ENCODE measurements around the gene GIPC3. TPM values are rescaled to one million over a fixed set of nuclear protein-coding genes. Genes with fewer than 3 reads are reported as not detected.
"Not testable (repeated sequence)": the region's sequence is repeated elsewhere in the genome, so short reads cannot be mapped to it uniquely, and the experiment has no call there.

Gene GIPC3
- total RNA-seq, 1 experiment from 2014 or later = 0.25 TPM

DNA sequence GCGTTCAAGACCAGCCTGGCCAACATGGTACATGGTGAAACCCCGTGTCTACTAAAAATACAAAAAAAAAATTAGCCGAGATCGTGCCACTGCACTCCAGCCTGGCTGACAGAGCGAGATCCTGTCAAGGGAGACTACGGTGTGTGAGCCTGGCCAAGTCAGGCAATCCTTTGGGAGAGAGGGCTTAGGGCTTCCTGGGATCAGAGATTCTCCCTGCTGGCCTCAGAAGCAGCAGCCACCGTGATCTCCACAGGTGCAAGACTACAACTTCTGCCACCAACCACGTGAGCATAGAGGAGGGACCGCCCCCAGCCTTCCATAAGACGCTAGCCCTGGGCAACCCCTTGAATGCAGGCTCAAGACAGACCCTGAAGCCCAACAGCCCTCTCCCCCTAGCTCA, 35.5 kb upstream of the GIPC3 start:
- DNase-seq (ENCODE audit: extremely low read depth, low read depth) = no peak

DNA sequence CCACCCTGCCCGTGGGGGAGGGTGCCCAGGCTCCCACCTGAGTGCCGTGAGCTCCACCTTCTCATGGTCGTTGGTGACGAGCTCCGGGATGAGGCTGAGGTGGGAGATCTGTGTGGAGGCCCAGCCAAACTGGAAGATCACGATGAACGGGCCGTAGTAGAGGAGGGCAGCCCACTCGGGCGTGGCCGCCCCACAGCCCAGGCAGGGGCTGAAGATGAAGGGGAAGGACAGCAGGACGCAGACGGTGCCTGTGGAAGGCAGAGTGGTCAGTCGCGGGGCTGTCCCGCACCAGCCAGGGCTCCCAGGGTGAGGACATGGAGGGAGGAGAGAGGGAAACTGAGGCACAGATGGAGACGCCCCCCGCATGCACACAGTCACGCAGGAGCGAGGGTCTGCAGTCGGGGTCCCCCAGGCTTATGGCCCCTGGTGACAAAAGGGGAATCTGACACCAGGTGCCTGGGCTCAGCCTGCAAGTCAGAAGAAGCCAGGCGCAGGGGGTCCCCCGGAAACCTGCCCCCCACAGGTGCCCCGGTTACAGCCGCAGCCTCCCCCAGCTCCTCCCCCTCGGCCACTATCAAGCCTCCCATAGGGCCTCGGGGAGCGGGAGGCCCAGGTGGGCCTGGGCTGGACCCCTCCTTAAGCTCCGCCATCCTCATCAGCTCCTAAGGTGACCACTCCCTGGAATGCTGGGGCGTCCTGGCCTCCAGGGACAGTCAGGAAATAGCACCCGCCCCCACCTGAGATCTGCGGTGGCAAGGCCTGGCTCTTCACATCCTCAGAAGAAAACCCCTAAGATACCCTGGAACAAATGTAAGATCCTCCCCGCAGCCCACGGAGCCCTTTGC, 34.1 kb upstream of the GIPC3 start:
- no peak for DNase-seq (ENCODE audit: extremely low read depth, low read depth)

DNA sequence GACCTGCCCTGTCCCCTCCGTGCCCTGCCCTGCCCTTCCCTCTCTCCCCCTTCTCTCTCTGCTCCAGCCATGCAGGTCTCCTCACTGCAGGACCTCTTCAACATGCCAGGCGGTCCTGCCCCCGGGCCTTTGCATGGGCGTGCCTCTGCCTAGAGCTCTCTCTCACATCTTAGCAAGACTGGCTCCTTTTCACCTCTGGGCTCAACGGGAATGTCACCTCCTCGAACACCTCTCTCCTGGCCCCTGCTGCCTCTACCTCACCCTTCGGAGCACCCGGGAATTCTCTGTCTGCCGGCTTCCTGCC, 33.5 kb upstream of the GIPC3 start:
- DNase-seq (ENCODE audit: extremely low read depth, low read depth) = no peak

DNA sequence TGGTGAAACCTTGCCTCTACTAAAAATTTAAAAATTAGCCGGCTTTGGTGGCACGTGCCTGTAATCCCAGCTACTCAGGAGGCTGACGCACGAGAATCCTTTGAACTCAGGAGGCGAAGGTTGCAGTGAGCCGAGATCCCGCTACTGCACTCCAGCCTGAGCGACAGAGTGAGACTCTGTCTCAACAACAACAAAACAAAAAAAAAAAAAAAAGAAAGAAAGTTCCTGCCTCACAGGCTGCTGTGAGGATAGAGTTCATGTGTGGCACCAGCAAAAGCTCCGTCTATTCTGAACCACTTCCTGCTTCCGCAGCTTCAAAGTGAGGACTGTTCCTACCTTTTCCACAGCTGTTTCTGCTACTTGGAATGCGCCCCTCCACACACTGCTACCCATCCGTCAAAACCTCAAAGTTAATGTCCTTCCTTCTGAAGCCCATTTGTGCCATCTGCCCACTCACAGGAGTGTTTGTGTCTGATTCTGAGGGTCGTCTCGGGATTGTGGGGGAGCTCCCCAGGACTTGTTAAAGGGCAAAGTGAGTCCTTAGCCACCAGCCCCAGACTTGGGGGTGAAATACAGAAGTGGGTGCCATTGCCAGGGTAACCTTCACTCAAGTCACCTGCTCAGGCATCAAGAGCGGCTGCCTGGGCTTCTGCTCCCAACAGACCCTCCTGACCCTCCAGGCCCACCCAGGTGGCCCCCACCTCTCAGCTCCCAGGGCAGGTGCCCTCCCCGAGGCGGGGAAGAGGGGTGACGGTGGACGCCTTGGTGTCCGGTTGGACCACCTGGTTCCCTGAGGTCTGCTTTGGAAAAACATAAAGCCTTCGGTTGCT, 30.8 kb upstream of the GIPC3 start:
- no peak for DNase-seq (ENCODE audit: extremely low read depth, low read depth)

DNA sequence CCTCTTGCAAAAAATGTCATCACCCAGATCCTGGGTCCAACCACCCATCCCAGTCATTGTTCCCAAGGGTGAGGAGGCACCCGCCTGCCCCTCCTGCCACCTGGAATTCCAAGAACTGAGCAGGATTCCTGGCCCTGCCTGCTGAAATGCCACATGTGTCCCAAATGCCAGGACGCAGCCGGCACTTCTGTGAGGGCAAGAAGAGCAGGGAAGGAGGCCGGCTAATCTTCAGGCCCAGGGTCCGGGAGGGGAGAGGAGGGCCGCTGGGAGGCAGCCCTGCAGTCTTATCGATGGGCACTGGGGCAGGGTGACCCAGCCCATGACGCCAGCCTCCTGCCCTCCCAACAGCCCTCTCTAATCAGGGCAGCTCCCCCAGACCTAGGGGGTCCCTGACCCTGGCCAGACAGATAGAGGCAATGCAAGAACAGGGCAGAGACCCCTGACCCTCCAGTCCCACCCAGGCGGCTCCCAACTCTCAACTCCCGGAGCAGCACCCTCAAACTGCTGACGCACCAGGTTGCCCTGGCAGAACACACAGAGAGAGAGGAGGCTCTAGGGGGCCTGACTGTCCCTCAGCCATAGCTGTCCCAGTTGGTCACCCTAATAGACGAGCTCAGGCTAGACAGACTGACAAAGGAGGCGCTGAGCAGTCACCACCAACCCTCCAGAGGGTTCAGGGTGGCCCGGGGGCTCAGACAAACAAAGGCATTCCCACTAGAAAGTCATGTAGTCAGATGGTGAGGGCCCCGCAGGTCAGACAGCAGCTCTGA, 29.4 kb upstream of the GIPC3 start:
- no peak for DNase-seq (ENCODE audit: extremely low read depth, low read depth)

DNA sequence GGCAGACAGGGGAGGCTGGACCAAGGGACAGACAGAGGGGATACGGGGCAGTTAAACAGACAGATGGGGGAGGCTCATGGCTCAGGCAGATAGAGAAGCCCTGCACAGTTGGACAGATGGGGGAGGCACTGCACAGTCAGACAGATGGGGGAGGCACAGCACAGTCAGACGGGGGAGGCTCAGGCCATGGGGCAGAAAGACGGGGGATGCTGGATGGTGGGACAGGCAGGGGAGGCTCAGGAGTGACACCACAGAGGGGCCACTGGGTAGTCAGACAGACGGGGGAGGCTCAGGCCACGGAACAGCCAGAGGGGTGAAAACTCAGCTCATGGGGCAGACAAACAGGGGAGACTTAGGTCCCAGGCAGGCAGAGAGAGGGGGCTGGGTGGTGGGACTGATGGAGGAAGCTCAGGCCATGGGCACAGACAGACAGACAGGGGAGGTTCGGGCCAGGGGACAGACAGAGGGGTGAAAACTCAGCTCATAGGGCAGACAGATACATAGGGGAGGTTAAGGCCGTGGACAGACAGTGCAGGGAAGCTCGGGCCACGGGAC, 28.8 kb upstream of the GIPC3 start:
- DNase-seq (ENCODE audit: extremely low read depth, low read depth) = no peak

DNA sequence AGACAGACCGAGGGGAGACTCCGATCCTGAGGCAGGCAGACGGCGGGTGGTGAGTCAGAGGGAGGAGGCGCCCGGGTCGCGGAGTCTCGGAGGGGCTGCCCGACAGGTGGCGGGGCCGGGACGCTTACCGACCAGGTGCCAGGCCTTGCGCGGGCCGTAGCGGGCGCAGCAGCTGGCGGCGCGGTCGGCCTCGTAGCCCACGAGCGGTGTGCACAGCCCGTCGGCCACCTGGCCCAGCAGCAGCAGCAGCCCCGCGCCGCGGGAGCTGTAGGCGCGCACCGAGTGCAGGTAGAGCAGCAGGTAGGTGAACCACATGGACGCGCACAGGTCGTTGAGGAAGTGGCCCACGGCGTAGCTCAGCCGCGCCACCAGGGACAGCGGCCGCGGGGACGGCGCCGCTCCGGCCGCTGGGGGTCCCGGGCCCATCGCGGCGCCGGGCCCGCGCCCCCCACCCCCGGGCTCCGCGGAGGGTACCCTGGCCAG, 28.3 kb upstream of the GIPC3 start:
- no peak for DNase-seq (ENCODE audit: extremely low read depth, low read depth)

DNA sequence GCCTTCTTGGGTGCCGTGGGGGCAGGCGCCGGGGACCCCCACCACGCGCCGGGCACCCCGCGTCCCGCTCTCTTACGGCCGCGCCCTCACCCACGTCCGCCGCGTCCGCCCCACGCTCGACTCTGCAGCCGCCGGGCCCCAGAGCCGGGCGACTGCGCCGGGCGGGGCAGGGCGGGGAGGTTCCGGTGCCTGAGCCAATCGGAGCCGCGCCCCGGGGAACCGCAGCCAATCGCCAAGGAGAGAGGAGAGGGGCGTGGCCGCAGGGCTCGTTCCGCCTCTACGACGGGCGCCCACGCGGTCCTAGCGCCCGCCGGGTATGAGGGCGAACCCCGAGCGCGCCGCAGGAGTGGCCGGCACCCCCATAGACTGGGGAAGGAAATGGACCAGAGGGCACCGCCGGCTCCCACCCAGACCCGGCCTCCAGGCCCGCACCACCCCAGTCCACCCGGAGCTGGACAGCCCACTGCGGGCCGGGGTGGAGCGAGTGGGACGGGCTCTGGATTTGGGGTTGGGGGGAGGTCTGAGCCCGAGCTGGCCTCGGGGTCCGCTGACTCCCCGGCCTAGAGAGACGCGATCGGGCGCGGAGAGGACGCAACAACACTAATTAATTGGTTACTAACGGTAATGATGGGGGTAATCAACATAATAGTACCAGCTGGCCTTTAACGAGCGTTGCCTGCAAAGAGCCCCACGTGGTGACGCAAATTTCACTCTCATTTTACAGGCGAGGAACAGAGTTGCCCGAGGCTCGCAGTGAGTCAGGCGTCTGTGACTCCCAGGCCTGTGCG, 27.6 kb upstream of the GIPC3 start, which contains the start of gene MFSD12:
Gene MFSD12 (minus strand): TSS at position 126 of the 788 bp plus-strand sequence. CDS start 183 bp downstream, outside the sequence.
- DNase-seq (ENCODE audit: extremely low read depth, low read depth) = peak; percentile 88

DNA sequence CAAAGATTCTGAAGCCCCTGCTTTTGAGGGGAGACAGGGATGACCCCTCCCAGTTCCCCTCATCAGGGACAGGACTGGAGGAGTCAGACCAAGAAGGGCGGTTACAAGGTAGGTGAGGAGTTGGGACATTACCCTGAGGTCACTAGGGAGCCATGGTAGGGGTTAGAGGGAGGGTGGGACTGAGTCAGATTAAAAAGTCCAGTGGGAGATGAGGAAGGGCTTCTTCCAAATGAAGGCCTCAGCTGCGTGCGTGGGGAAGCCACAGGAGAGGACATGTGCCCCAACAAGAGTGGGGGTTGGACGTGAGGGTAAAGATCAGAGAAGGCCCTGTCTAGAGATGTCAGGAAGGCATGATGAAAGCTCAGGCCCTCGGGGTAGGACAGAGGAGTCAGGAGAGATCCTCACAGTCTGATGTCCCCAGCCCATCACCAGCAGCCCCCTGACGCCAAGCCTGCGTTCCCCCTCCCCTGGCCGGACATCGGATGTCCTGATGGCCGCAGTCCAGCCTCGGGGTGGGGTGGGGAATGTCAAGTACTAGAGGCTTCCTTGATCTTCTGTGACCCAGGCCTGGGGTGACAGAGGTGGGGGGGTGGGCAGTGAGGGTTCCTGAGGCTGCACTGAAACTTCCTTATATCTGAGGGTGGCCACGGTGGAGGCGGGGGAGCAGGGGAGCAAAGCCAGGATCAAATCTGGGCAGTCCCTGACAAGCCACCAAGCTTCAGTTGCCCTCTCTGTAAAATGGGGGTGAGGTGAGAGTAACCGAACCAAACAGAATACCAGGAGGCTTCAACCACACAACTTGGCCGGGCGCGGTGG, 21.4 kb upstream of the GIPC3 start:
- DNase-seq (ENCODE audit: extremely low read depth, low read depth) = no peak

DNA sequence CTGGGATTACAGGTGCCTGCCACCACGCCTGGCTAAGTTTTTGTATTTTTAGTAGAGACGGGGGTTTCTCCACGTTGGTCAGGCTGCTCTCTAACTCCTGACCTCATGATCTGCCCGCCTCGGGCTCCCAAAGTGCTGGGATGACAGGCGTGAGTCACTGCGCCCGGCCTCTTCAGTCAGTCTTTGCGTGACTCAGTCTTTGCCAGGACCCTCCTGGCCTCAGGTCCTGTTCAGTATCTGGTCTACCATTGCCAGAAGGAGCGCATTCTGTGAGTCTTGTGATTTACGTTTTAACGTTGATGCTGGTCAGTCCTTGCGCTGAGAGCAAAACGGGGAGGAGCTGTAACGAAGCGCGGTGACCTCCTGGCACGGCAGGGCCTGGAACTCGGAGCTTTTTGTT, 20.1 kb upstream of the GIPC3 start:
- peak; percentile 68 for DNase-seq (ENCODE audit: extremely low read depth, low read depth)

DNA sequence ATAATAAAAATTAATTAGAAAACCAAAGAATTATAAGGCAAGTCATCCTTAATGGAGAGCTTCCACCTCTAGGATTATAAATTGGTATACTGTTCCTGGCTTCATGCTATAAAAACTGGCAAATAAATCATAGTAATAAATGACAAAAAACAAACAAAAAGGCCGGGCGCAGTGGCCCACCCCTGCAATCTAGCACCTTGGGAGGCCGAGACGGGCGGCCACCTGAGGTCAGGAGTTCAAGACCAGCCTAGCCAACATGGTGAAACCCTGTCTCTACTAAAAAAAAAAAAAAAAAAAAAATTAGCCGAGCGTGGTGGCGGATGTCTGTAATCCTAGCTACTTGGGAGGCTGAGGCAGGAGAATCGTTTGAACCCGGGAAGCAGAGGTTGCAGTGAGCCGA, 15.2 kb upstream of the GIPC3 start:
- DNase-seq (ENCODE audit: extremely low read depth, low read depth) = not testable (repeated sequence)

DNA sequence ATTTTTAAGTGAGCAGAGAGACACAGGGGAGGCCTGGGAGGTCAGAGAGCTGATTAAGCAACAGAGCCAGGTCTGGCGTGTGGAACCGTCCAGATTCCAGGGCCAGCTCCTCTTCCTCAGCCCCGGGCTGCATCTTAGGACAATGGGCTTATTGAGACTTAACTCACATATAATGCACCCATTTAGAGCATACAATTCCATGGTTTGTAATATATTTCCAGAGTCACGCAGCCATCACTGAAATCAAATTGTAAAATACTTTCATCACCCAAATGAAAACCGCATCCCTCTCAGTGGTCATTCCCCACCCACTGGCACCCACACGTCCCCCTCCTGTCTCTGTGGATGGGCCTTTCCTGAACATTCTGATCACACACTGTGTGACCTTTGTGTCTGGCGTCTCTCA, 14.7 kb upstream of the GIPC3 start:
- DNase-seq (ENCODE audit: extremely low read depth, low read depth) = no peak

DNA sequence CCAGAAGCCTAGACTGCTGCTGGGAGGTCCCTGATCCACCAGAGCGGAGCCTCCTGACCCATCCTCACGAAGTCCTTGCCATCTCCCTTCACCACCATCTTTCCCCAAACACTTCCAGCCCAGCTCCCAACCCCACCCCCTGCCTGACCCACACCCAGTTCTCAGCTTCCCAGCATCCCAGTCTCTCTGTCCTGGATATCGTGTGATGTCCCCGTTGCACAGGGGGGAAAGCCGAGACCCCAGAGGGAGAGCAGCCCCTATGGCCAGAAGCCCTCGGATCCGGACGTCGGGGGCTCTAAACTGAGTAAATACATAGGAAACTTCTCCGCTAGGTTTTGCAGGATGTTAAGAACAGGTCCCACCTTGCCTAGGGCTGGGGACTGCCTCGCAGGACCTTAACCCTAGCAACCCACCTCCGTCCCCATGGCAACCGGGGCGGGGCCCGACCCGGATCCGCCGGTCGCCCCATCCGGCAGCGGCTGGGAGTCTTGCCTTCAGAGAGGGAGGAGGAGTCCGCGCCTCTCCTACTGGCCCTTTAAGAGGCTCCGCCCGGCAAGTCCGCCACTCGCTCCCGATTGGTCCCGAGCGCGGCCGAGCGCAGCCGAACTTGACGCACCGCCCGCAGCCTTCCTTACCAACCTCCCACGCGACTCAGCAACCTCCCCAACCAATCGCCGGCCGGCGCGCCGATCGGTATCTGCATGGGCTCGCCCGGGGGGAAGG, 13.0 kb upstream of the GIPC3 start:
- DNase-seq (ENCODE audit: extremely low read depth, low read depth) = peak; percentile 98

DNA sequence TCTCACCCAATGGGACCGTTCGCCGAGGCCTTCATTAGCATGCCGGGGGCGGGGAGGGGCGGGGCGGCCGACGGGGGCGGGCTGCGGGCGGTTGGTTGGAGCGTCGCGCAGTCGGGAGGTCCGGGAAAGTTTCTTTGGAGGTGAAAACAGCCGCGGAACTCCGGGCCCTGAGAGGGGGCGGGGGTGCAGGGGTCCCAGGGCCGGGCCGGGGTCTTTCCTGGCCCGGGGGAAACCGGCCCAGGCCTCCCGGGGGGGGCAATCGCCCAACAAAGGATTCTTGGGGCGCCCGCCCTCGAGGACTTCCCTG, 12.5 kb upstream of the GIPC3 start, which contains the start of gene HMG20B:
Gene HMG20B (plus strand): TSS at position 90 of the 307 bp plus-strand sequence. CDS start 366 bp downstream, outside the sequence.
- no peak for DNase-seq (ENCODE audit: extremely low read depth, low read depth)

DNA sequence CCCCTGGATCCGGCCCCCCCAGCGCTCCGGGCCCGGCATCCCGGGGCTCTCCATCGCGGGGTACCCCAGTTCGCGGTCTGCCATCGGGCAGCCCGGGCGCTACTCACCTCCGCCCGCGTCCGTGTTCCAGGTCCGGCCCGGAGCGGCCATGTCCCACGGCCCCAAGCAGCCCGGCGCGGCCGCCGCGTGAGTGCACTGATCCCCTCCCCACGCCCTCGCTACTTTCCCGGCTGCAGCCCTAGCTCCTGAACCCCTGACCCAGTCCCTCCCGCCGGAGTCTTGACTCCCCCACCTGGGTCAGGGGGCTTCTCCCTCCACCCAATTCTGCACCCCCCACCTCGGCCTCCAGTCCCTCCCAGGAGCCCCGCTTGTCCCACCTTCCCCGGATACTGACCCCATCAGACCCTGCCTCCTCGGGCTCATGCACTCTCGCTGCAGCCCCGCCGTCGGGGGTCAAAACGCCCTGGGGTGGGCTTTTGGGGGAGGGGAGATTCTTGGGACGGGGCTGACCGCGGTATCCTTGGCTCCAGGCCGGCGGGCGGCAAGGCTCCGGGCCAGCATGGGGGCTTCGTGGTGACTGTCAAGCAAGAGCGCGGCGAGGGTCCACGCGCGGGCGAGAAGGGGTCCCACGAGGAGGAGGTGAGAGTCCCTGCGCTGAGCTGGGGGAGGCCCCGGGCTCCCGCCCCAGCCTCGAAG, 12.0 kb upstream of the GIPC3 start:
- DNase-seq (ENCODE audit: extremely low read depth, low read depth) = no peak

DNA sequence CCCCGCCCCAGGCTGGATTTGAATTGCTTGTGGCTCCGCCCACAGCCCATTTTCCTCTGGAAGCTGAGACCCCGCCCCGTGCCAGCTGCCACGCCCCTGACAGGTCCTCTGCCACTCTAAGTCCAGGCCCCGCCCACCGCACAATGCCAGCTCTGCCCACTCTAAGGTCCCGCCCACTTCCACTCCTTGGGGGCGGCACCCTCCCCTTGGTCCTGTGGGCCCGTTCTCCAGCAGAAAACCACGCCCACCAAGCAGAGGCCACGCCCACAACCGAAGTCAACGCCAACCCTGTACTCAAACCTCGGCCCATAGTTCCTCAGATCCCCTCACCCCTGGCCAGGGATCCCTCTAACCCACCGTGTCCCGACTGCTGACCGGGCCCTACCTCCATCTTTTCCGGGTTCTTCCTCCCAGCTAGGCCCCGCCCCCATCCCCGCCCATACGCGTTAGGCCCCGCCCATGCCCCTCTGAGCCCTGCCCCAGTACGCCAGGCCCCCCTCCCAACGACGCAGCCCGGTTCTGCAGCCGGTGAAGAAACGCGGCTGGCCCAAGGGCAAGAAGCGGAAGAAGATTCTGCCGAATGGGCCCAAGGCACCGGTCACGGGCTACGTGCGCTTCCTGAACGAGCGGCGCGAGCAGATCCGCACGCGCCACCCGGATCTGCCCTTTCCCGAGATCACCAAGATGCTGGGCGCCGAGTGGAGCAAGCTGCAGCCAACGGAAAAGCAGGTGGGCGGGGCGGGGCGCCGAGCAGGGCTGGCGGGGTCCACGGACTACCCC, 11.2 kb upstream of the GIPC3 start:
- peak; percentile 94 for DNase-seq (ENCODE audit: extremely low read depth, low read depth)

DNA sequence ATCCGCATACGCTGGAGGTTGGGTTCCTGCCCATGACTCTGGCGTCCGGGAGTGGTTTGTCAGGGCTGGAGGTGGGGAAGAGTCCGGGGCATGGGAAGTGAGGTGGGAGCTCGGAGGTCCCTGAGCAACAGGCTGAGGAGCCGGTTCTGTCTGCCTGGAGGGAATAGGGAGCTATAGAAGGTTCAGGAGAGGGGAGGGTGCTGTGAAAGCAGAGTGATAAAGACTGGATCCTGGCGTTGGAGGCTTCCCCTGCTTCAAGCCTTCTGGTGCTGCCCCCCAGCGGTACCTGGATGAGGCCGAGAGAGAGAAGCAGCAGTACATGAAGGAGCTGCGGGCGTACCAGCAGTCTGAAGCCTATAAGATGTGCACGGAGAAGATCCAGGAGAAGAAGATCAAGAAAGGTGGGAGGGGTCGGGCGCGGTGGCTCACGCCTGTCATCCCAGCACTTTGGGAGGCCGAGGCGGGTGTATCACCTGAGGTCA, 10.0 kb upstream of the GIPC3 start:
- peak; percentile 56 for DNase-seq (ENCODE audit: extremely low read depth, low read depth)

Measured in NCI-H460 (cell line).